Spleen (tissue), 11 donors: ENCODE results near the gene ZNF740. TPM values are rescaled to one million over a fixed set of nuclear protein-coding genes. Genes with fewer than 3 reads are reported as not detected.

ENCODE experiments used
- DNase-seq: peaks from one replicate; pipeline ENCODE4 v3.0.0-alpha.2; 2020
- H3K27ac ChIP-seq, 8 donors: fragments of 200-600 bp; sonication (generic) in 7 of 8; 1 replicate in 4 of 8; 2 replicates in 4 of 8; pipeline versions ENCODE4 v1.5.0 to v1.8.0; 2016 to 2021; ENCODE audit warnings: inconsistent platforms in 4 of 8, mild to moderate bottlenecking in 4 of 8, moderate library complexity in 1 of 8
- H3K27me3 ChIP-seq, 7 donors: fragments of 200-600 bp; sonication (generic) in 6 of 7; replicated peaks in 1 of 7; 1 replicate in 4 of 7; 2 replicates in 3 of 7; pipeline versions ENCODE4 v1.5.0 to v1.8.0; 2016 to 2021; ENCODE audit warnings: inconsistent platforms in 3 of 7, mild to moderate bottlenecking in 1 of 7
- H3K36me3 ChIP-seq, 6 donors: fragments of 200-600 bp; sonication (generic) in 5 of 6; 1 replicate in 4 of 6; 2 replicates in 2 of 6; pipeline versions ENCODE4 v1.5.0 to v1.8.0; 2016 to 2021; ENCODE audit warnings: inconsistent platforms in 2 of 6
- H3K4me1 ChIP-seq, 6 donors: fragments of 200-600 bp; sonication (generic) in 5 of 6; 1 replicate in 3 of 6; 2 replicates in 3 of 6; pipeline versions ENCODE4 v1.5.0 to v1.8.0; 2016 to 2021; ENCODE audit warnings: inconsistent platforms in 3 of 6
- H3K4me3 ChIP-seq, 8 donors: fragments of 200-600 bp; sonication (generic) in 7 of 8; 1 replicate in 4 of 8; 2 replicates in 4 of 8; pipeline versions ENCODE4 v1.5.0 to v1.8.0; 2016 to 2021; ENCODE audit warnings: inconsistent platforms in 4 of 8, mild to moderate bottlenecking in 4 of 8, moderate library complexity in 2 of 8
- H3K9me3 ChIP-seq, 8 donors: fragments of 200-600 bp; sonication (generic) in 7 of 8; 1 replicate in 4 of 8; 2 replicates in 4 of 8; pipeline versions ENCODE4 v1.5.0 to v1.8.0; 2016 to 2021; ENCODE audit warnings: inconsistent platforms in 4 of 8
- CTCF ChIP-seq, 11 experiments: fragments of 200-600 bp in 7 of 11; fragments of 450-650 bp in 4 of 11; sonication (generic) in 4 of 11; IDR thresholded peaks in 8 of 11; conservative IDR thresholded peaks in 3 of 11; 1 replicate in 7 of 11; 2 replicates in 4 of 11; pipeline versions ENCODE4 v1.4.0 to v1.8.0; 2016 to 2021; ENCODE audit warnings: antibody characterized with exemption in 11 of 11, inconsistent platforms in 4 of 11, mild to moderate bottlenecking in 1 of 11
- POLR2A ChIP-seq, 3 donors: fragments of 450-650 bp; IDR thresholded peaks; one replicate each; pipeline ENCODE4 v1.5.1; 2017; ENCODE audit warnings: antibody characterized with exemption in 3 of 3, mild to moderate bottlenecking in 1 of 3
- POLR2AphosphoS5 ChIP-seq, 3 donors: sonication (generic); formaldehyde crosslinking; IDR thresholded peaks; one replicate each; pipeline ENCODE4 v1.5.1; 2017; ENCODE audit warnings: antibody characterized with exemption in 3 of 3
- WGBS, 5 donors: extraction: QIAGEN DNeasy Blood & Tissue Kit in 3 of 5; methylation state at CpG; one replicate each; pipeline versions ENCODE4 v1.1.5 to v1.1.7; 2013 to 2018; 5-methylcytosine and 5-hydroxymethylcytosine counted together
- intact Hi-C: fragments of 100-400 bp; cut with DNase I; formaldehyde crosslinking; loops from one replicate; pipeline ENCODE4 v1.15.0; 2023; ENCODE audit warnings: low total_unique reads
- polyA plus RNA-seq, 3 donors: library from polyadenylated mRNA; stranded (reverse); fragments of 200-250 nt; gene quantifications; one replicate each; pipeline ENCODE4 v1.2.1, GENCODE V29; 2013
- total RNA-seq, 7 donors: library from RNA; depleted of rRNA in 3 of 7; stranded (reverse); fragments of >200 nt in 3 of 7; fragmentation: NEBNext Ultra II Directional in 4 of 7; extraction: Animal tissue kit (Norgen Biotek cat#: 25700) in 4 of 7; gene quantifications; one replicate each; pipeline versions ENCODE4 v1.1.0 to v1.2.1, GENCODE V29; 2016 to 2021
- donor health status: healthy with polysubstance abuse.
- donor health status: DM: no; HTN: no; CAD: no; lungs with moderate emphysema.
- donor health status: DM: no; HTN: no; CAD: no.
- donor health status: Bipolar disorder and iron deficiency.
- donor health status: healthy.
- donor health status: DM: no; HTN: no; CAD: no.
- donor health status: DM: yes; HTN: yes; CAD: no.

The ZNF740 gene
- total and polyA plus RNA-seq, 10 donors, result 5.6 to 66.1 (median 27.4) TPM

DNA sequence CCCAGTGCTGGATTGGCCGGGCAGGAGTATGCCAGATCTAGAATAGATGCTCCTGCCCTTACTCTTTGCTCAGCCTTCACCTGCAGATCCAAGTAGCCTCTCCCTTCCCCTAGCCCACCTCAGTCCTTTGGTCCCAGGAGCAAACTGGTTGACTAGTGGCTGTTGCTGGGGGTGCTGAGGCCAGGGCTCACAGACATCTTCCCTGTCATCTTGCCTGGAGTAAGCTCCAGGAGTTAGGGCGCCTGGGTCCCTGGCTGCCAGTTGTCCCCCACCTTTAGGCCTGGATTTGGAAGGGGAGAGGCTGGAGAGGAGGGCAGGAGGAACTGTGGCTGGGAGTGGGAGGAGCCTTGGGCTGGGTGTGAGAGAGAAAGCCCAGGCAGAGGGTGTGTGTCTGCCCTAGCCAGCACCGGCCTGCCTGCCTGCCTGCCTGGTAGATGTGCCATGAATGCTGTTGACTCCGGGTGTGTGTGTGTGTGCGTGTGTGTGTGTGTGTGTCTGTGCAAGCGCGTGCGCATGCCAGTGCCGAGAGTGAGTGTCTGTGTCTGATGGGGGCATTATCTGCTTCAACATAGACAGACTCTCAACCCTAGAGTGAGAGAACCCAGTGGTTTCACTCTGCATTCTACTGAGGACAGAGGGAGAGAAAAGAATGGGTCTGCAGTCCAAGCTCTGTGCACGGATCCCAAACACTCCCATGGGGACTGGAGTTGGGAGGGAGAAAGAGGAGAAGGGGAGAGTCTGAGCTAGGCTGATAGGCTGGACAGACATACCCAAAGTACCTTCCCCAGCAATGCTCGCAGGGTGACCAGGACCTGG, 52.3 kb downstream of the ZNF740 start:
- peaks cover 17 to 60% (median 41%) of the 10 kb centered on the region in 6 donors for H3K4me1 ChIP-seq
- H3K9me3 ChIP-seq, result no peaks in the 10 kb centered on the region
- intact Hi-C loops, result no loop called here
- 27 to 38% (median 29%) methylated on average over 10 to 11 of the region's 11 CpGs for WGBS, 5 donors
- TF ChIP-seq POLR2A (IDR thresholded peaks at IDR 0.05), result no peak
- no peak for TF ChIP-seq POLR2AphosphoS5 (IDR thresholded peaks at IDR 0.05)
- TF ChIP-seq CTCF (IDR thresholded peaks at IDR 0.05 in 8 of 11, conservative IDR thresholded peaks at IDR 0.05 in 3 of 11), result no peak
- H3K4me3 ChIP-seq, result peak overlapping the region; percentile 39 to 82 (median 53)
- peak overlapping the region in 6 of 8 donors; percentile 58 to 85 (median 72) for H3K27ac ChIP-seq
- H3K36me3 ChIP-seq, result no peaks in the 10 kb centered on the region
- no peak for DNase-seq
- H3K27me3 ChIP-seq, result peaks cover 0 to 42% (median 0%) of the 10 kb centered on the region in 7 donors

DNA sequence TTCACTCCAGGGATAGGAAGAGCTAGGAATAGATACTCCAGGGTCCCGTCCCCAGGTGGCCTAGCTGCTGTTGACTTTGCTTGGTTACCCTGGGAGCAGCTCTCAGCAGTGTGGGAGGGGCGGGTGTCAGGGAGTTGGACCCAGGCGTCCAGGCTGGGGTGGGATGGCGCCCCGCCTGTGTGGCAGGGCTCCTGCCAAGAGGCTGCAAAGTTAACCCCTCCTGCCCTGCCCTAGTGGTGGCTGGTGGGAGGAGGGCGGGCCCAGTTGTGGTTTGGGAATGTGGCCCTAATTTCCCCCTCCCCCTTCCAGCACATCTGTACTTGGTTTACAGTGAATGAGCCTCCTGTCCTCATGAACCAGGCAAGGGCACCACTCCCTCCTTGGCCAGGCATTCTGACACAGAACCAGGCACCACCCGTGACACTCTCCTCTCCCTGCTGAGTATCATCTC, 53.2 kb downstream of the ZNF740 start:
- peaks cover 0 to 42% (median 0%) of the 10 kb centered on the region in 7 donors for H3K27me3 ChIP-seq
- H3K9me3 ChIP-seq, result no peaks in the 10 kb centered on the region
- DNase-seq, result no peak
- H3K4me3 ChIP-seq, result peak overlapping the region in 1 of 8 donors; percentile 82
- no peaks in the 10 kb centered on the region for H3K36me3 ChIP-seq
- intact Hi-C loops, result no loop called here
- no peak for TF ChIP-seq POLR2A (IDR thresholded peaks at IDR 0.05)
- TF ChIP-seq CTCF (IDR thresholded peaks at IDR 0.05 in 8 of 11, conservative IDR thresholded peaks at IDR 0.05 in 3 of 11), result no peak
- TF ChIP-seq POLR2AphosphoS5 (IDR thresholded peaks at IDR 0.05), result no peak
- peaks cover 17 to 60% (median 41%) of the 10 kb centered on the region in 6 donors for H3K4me1 ChIP-seq
- H3K27ac ChIP-seq, result peak overlapping the region in 3 of 8 donors; percentile 4 to 85 (median 80)
- WGBS, 5 donors, result 48 to 85% (median 72%) methylated on average over 6 to 7 of the region's 7 CpGs

DNA sequence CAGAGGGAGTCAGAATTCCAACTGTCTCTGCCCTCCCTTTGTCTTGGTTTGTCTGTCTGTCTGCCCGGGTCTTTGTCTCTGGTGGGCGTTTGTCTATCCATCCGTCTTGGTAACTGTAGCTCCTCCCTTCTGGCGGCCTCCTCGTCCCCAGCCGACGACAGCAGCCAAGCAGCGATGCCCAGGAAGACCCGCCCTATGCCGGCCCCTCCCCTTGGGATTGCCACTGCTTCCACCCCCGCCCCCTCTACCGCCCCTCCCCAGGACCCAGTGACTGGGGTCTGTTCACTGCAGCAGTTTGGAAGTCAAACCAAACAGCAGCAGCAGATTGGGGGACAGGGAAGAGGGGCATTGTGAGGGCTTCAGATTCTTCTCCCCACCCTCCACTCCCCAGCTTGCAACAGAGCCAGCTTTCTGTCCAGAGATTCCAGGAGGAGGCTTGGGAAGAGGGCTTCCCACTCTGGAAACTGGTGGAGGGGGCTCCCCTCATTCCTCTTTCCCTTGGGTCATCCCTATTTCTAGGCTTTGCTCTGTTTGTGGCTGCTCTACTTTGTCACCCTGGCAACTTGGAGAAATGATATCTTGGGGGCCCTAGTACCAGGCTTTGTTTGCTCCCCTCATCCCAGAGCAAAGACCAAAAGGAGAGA, 53.9 kb downstream of the ZNF740 start:
- Histone ChIP-seq H3K27ac (peak overlapping the region in 2 of 8 donors; percentile 80 to 85), H3K9me3 (no peaks in the 10 kb centered on the region), H3K4me3 (no peak overlapping the region), H3K4me1 (peaks cover 17 to 60% (median 41%) of the 10 kb centered on the region in 6 donors), H3K27me3 (peaks cover 0 to 42% (median 0%) of the 10 kb centered on the region in 7 donors), H3K36me3 (no peaks in the 10 kb centered on the region)
- WGBS, 5 donors, result 10 to 25% (median 15%) methylated on average over 9 to 12 of the region's 12 CpGs
- no peak for DNase-seq
- intact Hi-C loops, result no loop called here
- no peak for TF ChIP-seq CTCF (IDR thresholded peaks at IDR 0.05 in 8 of 11, conservative IDR thresholded peaks at IDR 0.05 in 3 of 11)
- TF ChIP-seq POLR2AphosphoS5 (IDR thresholded peaks at IDR 0.05), result no peak
- no peak for TF ChIP-seq POLR2A (IDR thresholded peaks at IDR 0.05)

GRCh38 chr12:53235164-53235563, 54.6 kb downstream of the ZNF740 start:
- Histone ChIP-seq H3K4me1 (peaks cover 17 to 60% (median 41%) of the 10 kb centered on the region in 6 donors), H3K27me3 (peaks cover 0 to 42% (median 0%) of the 10 kb centered on the region in 7 donors), H3K36me3 (no peaks in the 10 kb centered on the region), H3K9me3 (no peaks in the 10 kb centered on the region), H3K27ac (peak overlapping the region in 1 of 8 donors; percentile 85), H3K4me3 (no peak overlapping the region)
- intact Hi-C loops, result no loop called here
- DNase-seq, result no peak
- WGBS, 5 donors, result 60 to 87% (median 66%) methylated on average over 2 to 3 of the region's 3 CpGs
- TF ChIP-seq CTCF (IDR thresholded peaks at IDR 0.05 in 8 of 11, conservative IDR thresholded peaks at IDR 0.05 in 3 of 11) (no peak), POLR2A (IDR thresholded peaks at IDR 0.05) (no peak), POLR2AphosphoS5 (IDR thresholded peaks at IDR 0.05) (no peak)
